Effector memory CD4-positive, alpha-beta T cell (primary cell): ENCODE data around the gene TMEM17.

Experiments
- DNase-seq, 3 donors: peaks; one replicate each; pipeline ENCODE4 v3.0.0-alpha.2; 2020
- H3K27ac ChIP-seq: 2 replicates; pipeline ENCODE4 v1.7.0; 2013; ENCODE audit warnings: mild to moderate bottlenecking, low read length, moderate library complexity; ENCODE audit not compliant: insufficient read depth, poor library complexity, severe bottlenecking
- H3K27me3 ChIP-seq: replicated peaks from 2 replicates; pipeline ENCODE4 v1.7.0; 2013; ENCODE audit warnings: mild to moderate bottlenecking, low read length; ENCODE audit not compliant: insufficient read depth, control insufficient read depth, poor library complexity, severe bottlenecking
- H3K36me3 ChIP-seq: 2 replicates; pipeline ENCODE4 v1.7.0; 2013; ENCODE audit warnings: mild to moderate bottlenecking, low read length, moderate library complexity; ENCODE audit not compliant: control insufficient read depth, insufficient read depth
- H3K4me1 ChIP-seq: 2 replicates; pipeline ENCODE4 v1.7.0; 2013; ENCODE audit warnings: low read length, mild to moderate bottlenecking; ENCODE audit not compliant: control insufficient read depth, insufficient read depth, poor library complexity, severe bottlenecking
- H3K4me3 ChIP-seq: 2 replicates; pipeline ENCODE4 v1.7.0; 2013; ENCODE audit warnings: low read length, low read depth, mild to moderate bottlenecking; ENCODE audit not compliant: insufficient read depth, poor library complexity, severe bottlenecking
- H3K9me3 ChIP-seq: 2 replicates; pipeline ENCODE4 v1.7.0; 2013; ENCODE audit warnings: mild to moderate bottlenecking, low read length, moderate library complexity; ENCODE audit not compliant: control insufficient read depth
- total RNA-seq, 3 donors: gene quantifications; one replicate each; lab custom pipeline; 2026; lab: John Stamatoyannopoulos, UW

Gene TMEM17
- total RNA-seq = 0 reads per million in 3 donors

- no peak for DNase-seq
Measured at GRCh38 chr2:62505750-62506420, at the start of gene TMEM17. Gene TMEM17 (minus strand): TSS chr2:62506195. CDS start chr2:62506129, 66 bp downstream.

GRCh38 chr2:62554440-62554839 lies 48.4 kb upstream of the TMEM17 start:
- Histone ChIP-seq H3K27me3 (peaks cover 3% of the 10 kb centered on the region), H3K36me3 (no peaks in the 10 kb centered on the region), H3K4me1 (no peaks in the 10 kb centered on the region), H3K9me3 (no peaks in the 10 kb centered on the region), H3K4me3 (no peak overlapping the region), H3K27ac (no peak overlapping the region)
- DNase-seq = no peak

More at GRCh38 chr2:62505750-62506420, at the start of gene TMEM17:
- H3K27ac ChIP-seq = no peak within 1 kb of the TSS
- peak within 1 kb of the TSS; percentile 58 for H3K4me3 ChIP-seq
- no peaks in the 10 kb centered on the region for H3K36me3 ChIP-seq
- no peaks in the 10 kb centered on the region for H3K4me1 ChIP-seq
- H3K9me3 ChIP-seq = no peaks in the 10 kb centered on the region
- peaks cover 3% of the 10 kb centered on the region for H3K27me3 ChIP-seq

- no peak for DNase-seq
- no peaks in the 10 kb centered on the region for H3K36me3 ChIP-seq
- no peaks in the 10 kb centered on the region for H3K4me1 ChIP-seq
- no peaks in the 10 kb centered on the region for H3K9me3 ChIP-seq
- H3K27me3 ChIP-seq = peaks cover 3% of the 10 kb centered on the region
- H3K4me3 ChIP-seq = no peak overlapping the region
- no peak overlapping the region for H3K27ac ChIP-seq
Measured at GRCh38 chr2:62550461-62550860, 44.5 kb upstream of the TMEM17 start.

- no peak for DNase-seq
- Histone ChIP-seq H3K4me3 (no peak overlapping the region), H3K27ac (no peak overlapping the region), H3K9me3 (no peaks in the 10 kb centered on the region), H3K4me1 (no peaks in the 10 kb centered on the region), H3K27me3 (no peaks in the 10 kb centered on the region), H3K36me3 (no peaks in the 10 kb centered on the region)
Measured at GRCh38 chr2:62547854-62548253, 41.9 kb upstream of the TMEM17 start.

GRCh38 chr2:62545261-62545660 lies 39.3 kb upstream of the TMEM17 start:
- H3K4me1 ChIP-seq = no peaks in the 10 kb centered on the region
- H3K27me3 ChIP-seq = no peaks in the 10 kb centered on the region
- H3K9me3 ChIP-seq = no peaks in the 10 kb centered on the region
- no peak overlapping the region for H3K27ac ChIP-seq
- H3K36me3 ChIP-seq = no peaks in the 10 kb centered on the region
- no peak overlapping the region for H3K4me3 ChIP-seq
- no peak for DNase-seq

DNA sequence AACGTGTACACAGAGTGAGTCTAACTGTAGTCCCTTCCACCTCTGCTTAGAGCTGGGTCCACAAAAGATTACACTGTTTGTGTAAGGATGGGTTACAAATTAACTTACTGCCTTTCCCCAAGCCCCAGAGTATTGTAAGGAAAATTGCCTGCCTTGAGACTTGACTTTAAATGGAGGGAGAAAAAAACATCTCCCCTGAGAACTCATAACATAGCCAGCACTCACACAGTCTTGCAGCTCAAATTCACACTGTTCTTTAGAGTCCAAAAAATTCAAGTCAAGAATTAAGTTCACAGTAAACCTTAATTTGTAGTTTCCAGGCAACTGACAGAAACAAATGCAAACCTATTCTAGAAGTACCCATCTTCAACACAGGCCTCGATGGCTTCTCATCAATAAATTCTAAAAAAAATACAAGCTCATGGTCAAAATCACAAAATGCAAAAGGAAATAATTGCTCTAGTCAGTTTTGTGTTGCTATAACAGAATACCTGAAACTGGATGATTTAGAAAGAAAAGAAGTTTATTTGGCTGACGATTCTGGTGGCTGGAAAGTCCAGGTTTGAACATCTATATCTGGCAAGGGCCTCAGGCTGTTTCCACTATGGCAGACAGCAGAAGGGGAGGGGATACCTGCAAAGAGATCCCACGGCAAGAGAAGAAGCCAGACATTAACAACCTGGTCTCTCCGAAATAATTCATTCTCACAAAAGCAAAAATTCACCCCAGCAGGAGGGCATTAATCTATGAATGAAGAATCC lies 34.6 kb upstream of the TMEM17 start:
- H3K4me1 ChIP-seq = no peaks in the 10 kb centered on the region
- no peaks in the 10 kb centered on the region for H3K9me3 ChIP-seq
- no peak overlapping the region for H3K27ac ChIP-seq
- DNase-seq = no peak
- H3K36me3 ChIP-seq = no peaks in the 10 kb centered on the region
- no peak overlapping the region for H3K4me3 ChIP-seq
- H3K27me3 ChIP-seq = no peaks in the 10 kb centered on the region

DNA sequence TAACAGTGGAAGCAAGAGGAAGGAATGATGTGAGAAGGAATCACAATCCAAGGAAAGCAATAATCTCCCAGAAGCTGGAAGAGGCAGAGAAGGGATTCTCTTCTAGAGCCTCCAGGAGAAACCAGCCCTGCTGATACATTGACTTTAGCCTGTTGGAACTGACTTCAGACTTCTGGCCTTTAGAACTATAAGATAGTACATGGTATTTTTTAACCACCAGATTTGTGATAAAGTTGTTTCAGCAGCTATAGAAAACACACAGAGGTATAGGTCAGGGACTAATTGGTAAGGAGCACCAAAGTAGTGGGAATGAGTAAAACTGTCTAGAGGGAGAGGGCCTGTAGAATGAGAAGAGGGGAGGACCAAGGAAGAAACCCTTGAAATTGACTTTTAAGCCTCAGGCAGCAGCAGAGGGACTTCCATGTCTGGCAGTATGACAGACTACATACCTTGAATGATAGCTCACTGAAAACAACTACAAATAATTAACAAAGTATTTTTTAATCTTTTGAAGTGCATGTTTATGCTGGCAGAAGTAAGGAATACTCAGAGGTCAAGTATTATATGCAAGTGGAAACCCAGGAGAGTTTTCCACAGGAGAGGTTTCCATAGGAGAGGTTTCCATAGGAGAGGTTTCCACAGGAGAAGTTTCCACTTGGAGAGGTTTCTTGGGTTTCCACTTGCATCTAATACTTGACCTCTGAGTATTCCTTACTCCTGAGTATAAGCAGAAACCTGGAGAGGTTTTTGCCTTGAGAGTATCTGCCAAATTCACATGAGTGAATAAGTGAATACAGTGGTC lies 33.8 kb upstream of the TMEM17 start:
- Histone ChIP-seq H3K27me3 (no peaks in the 10 kb centered on the region), H3K4me3 (no peak overlapping the region), H3K4me1 (no peaks in the 10 kb centered on the region), H3K36me3 (no peaks in the 10 kb centered on the region), H3K9me3 (no peaks in the 10 kb centered on the region), H3K27ac (no peak overlapping the region)
- no peak for DNase-seq

- H3K27ac ChIP-seq = no peak overlapping the region
- H3K4me3 ChIP-seq = no peak overlapping the region
- no peaks in the 10 kb centered on the region for H3K27me3 ChIP-seq
- no peak for DNase-seq
- H3K36me3 ChIP-seq = no peaks in the 10 kb centered on the region
- no peaks in the 10 kb centered on the region for H3K4me1 ChIP-seq
- no peaks in the 10 kb centered on the region for H3K9me3 ChIP-seq
Measured at GRCh38 chr2:62538756-62539155, 32.8 kb upstream of the TMEM17 start.

DNA sequence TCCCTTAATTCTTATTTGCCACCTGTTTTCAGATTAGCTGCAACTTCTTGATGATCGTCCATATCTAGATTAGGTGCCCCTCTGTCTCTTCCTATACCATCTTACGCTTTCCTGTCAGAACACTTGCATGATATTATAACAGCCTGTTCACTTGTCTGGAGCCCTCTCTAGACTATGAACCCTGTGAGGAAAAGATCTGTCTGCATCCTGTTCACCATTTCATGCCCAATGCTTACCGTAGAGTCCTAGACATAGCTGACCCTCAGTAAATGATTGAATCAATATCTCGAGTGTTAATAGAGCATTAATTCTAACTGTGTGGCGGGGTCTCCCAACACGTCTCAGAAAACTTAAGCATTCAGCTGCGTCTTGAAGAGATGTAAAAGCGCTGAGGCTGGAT lies 31.8 kb upstream of the TMEM17 start:
- no peak for DNase-seq
- Histone ChIP-seq H3K36me3 (no peaks in the 10 kb centered on the region), H3K4me1 (no peaks in the 10 kb centered on the region), H3K27me3 (no peaks in the 10 kb centered on the region), H3K27ac (no peak overlapping the region), H3K4me3 (no peak overlapping the region), H3K9me3 (no peaks in the 10 kb centered on the region)
